H9 (cell line): ENCODE results near the gene GPR161. TPM values are rescaled to one million over a fixed set of nuclear protein-coding genes. Genes with fewer than 3 reads are reported as not detected.

Source experiments
- DNase-seq: peaks from one replicate; pipeline ENCODE4 v3.0.0-alpha.2; 2017
- H2AFZ ChIP-seq: one replicate; pipeline ENCODE4 v1.6.1; 2013; ENCODE audit warnings: mild to moderate bottlenecking, low read length, control low read depth, moderate library complexity
- H2AK5ac ChIP-seq: 2 replicates; pipeline ENCODE4 v1.6.1; 2013; ENCODE audit warnings: low read length, control low read depth, mixed read lengths; ENCODE audit not compliant: insufficient read length
- H2BK120ac ChIP-seq: one replicate; pipeline ENCODE4 v1.6.1; 2013; ENCODE audit warnings: low read depth, mild to moderate bottlenecking, low read length, control low read depth, inconsistent platforms; ENCODE audit not compliant: poor library complexity, severe bottlenecking
- H2BK12ac ChIP-seq: 2 replicates; pipeline ENCODE4 v1.6.1; 2013; ENCODE audit warnings: low read length, control low read depth, mixed read lengths, low read depth; ENCODE audit not compliant: insufficient read length
- H2BK15ac ChIP-seq: 2 replicates; pipeline ENCODE4 v1.6.1; 2013; ENCODE audit warnings: low read depth, low read length, control low read depth
- H2BK20ac ChIP-seq: one replicate; pipeline ENCODE4 v1.6.1; 2013; ENCODE audit warnings: low read depth, mild to moderate bottlenecking, low read length, control low read depth, inconsistent platforms; ENCODE audit not compliant: poor library complexity, severe bottlenecking
- H2BK5ac ChIP-seq: 2 replicates; pipeline ENCODE4 v1.6.1; 2013; ENCODE audit warnings: low read length, control low read depth, mixed read lengths; ENCODE audit not compliant: insufficient read length
- H3K14ac ChIP-seq: 2 replicates; pipeline ENCODE4 v1.6.1; 2013; ENCODE audit warnings: low read length, control low read depth; ENCODE audit not compliant: insufficient read depth
- H3K18ac ChIP-seq: 2 replicates; pipeline ENCODE4 v1.6.1; 2013; ENCODE audit warnings: low read depth, mild to moderate bottlenecking, mixed read lengths, low read length, control low read depth; ENCODE audit not compliant: insufficient read length
- H3K23ac ChIP-seq: 2 replicates; pipeline ENCODE4 v1.6.1; 2013; ENCODE audit warnings: low read length, control low read depth, mixed read lengths, low read depth; ENCODE audit not compliant: insufficient read length
- H3K23me2 ChIP-seq: 2 replicates; pipeline ENCODE4 v1.6.1; 2013; ENCODE audit warnings: low read depth, mild to moderate bottlenecking, mixed read lengths, low read length, control low read depth; ENCODE audit not compliant: insufficient read length, poor library complexity, severe bottlenecking
- H3K27ac ChIP-seq: 2 replicates; pipeline ENCODE4 v1.5.1; 2013; ENCODE audit warnings: low read length, control low read depth, mixed read lengths, low read depth; ENCODE audit not compliant: insufficient read length
- H3K27me3 ChIP-seq: 2 replicates; pipeline ENCODE4 v1.6.1; 2013; ENCODE audit warnings: low read length, control low read depth, inconsistent platforms; ENCODE audit not compliant: insufficient read depth
- H3K4ac ChIP-seq: 2 replicates; pipeline ENCODE4 v1.6.1; 2013; ENCODE audit warnings: low read depth, mild to moderate bottlenecking, control low read depth, inconsistent platforms, low read length, moderate library complexity
- H3K4me1 ChIP-seq: 2 replicates; pipeline ENCODE4 v1.6.1; 2013; ENCODE audit warnings: low read length, control low read depth, inconsistent platforms; ENCODE audit not compliant: insufficient read depth
- H3K4me2 ChIP-seq: 2 replicates; pipeline ENCODE4 v1.6.1; 2013; ENCODE audit warnings: low read length, control low read depth, mixed read lengths; ENCODE audit not compliant: insufficient read length, insufficient read depth
- H3K56ac ChIP-seq: 2 replicates; pipeline ENCODE4 v1.6.1; 2013; ENCODE audit warnings: low read depth, mild to moderate bottlenecking, mixed read lengths, low read length, control low read depth; ENCODE audit not compliant: insufficient read length
- H3K79me1 ChIP-seq: 2 replicates; pipeline ENCODE4 v1.6.1; 2013; ENCODE audit warnings: low read depth, mild to moderate bottlenecking, moderate library complexity, low read length, control low read depth, inconsistent platforms; ENCODE audit not compliant: insufficient read depth, poor library complexity, severe bottlenecking
- H3K79me2 ChIP-seq: 2 replicates; pipeline ENCODE4 v1.6.1; 2013; ENCODE audit warnings: low read length, control low read depth, inconsistent platforms; ENCODE audit not compliant: insufficient read depth
- H3K9ac ChIP-seq: 2 replicates; pipeline ENCODE4 v1.6.1; 2013; ENCODE audit warnings: low read length, control low read depth, mixed read lengths; ENCODE audit not compliant: insufficient read length; ENCODE audit errors: extremely low read depth
- H3K9me3 ChIP-seq: one replicate; pipeline ENCODE4 v1.6.1; 2013; ENCODE audit warnings: low read depth, low read length, inconsistent platforms; ENCODE audit not compliant: control insufficient read depth
- H3T11ph ChIP-seq: one replicate; pipeline ENCODE4 v1.6.1; 2013; ENCODE audit warnings: mild to moderate bottlenecking, low read length, control low read depth, inconsistent platforms
- H4K20me1 ChIP-seq: one replicate; pipeline ENCODE4 v1.6.1; 2013; ENCODE audit not compliant: control insufficient read depth, insufficient read length, insufficient read depth
- H4K5ac ChIP-seq: 2 replicates; pipeline ENCODE4 v1.6.1; 2013; ENCODE audit warnings: low read depth, mild to moderate bottlenecking, mixed read lengths, low read length, control low read depth; ENCODE audit not compliant: insufficient read length
- H4K8ac ChIP-seq: replicated peaks from 2 replicates; pipeline ENCODE4 v1.6.1; 2013; ENCODE audit warnings: low read length, control low read depth, mixed read lengths, low read depth; ENCODE audit not compliant: insufficient read length
- H4K91ac ChIP-seq: 2 replicates; pipeline ENCODE4 v1.6.1; 2013; ENCODE audit warnings: low read depth, mild to moderate bottlenecking, moderate library complexity, mixed read lengths, low read length, control low read depth; ENCODE audit not compliant: insufficient read length
- H3K27ac Mint-ChIP-seq, 3 experiments: 2 replicates in 2 of 3; 3 replicates in 1 of 3; pipeline ENCODE4 v1.8.0; 2020 to 2021; ENCODE audit warnings: mixed read lengths in 3 of 3, mild to moderate bottlenecking in 1 of 3, moderate library complexity in 1 of 3
- H3K27me3 Mint-ChIP-seq: 2 replicates; pipeline ENCODE4 v1.8.0; 2021; ENCODE audit warnings: low read depth, mild to moderate bottlenecking, moderate library complexity, mixed read lengths
- H3K36me3 Mint-ChIP-seq, 3 experiments: 2 replicates in 2 of 3; 3 replicates in 1 of 3; pipeline ENCODE4 v1.8.0; 2020 to 2021; ENCODE audit warnings: low read depth in 3 of 3, mixed read lengths in 3 of 3; ENCODE audit not compliant: insufficient read depth in 1 of 3
- H3K4me1 Mint-ChIP-seq, 2 experiments: 2 replicates each; pipeline ENCODE4 v1.8.0; 2020; ENCODE audit warnings: mixed read lengths in 2 of 2
- H3K4me3 Mint-ChIP-seq, 2 experiments: 2 replicates in 1 of 2; 3 replicates in 1 of 2; pipeline ENCODE4 v1.8.0; 2020 to 2021; ENCODE audit warnings: mild to moderate bottlenecking in 2 of 2, mixed read lengths in 2 of 2, moderate library complexity in 1 of 2
- H3K9me3 Mint-ChIP-seq, 2 experiments: 2 replicates in 1 of 2; 3 replicates in 1 of 2; pipeline ENCODE4 v1.8.0; 2020; ENCODE audit warnings: mild to moderate bottlenecking in 2 of 2, mixed read lengths in 2 of 2, moderate library complexity in 1 of 2
- CTCF ChIP-seq: fragments of 200-600 bp; sonication (generic); conservative IDR thresholded peaks from 3 replicates; pipeline ENCODE4 v1.8.0; 2021; ENCODE audit warnings: antibody characterized with exemption, mild to moderate bottlenecking
- WGBS: extraction: QIAGEN DNeasy Blood & Tissue Kit; methylation state at CpG from one replicate; pipeline ENCODE4 v1.1.7; 2013; ENCODE audit warnings: missing lambda C conversion rate, low lambda C conversion rate, mixed read lengths; ENCODE audit not compliant: insufficient read length; ENCODE audit errors: extremely low coverage; 5-methylcytosine and 5-hydroxymethylcytosine counted together
- total RNA-seq: library from RNA; stranded (reverse); gene quantifications from 2 replicates; pipeline ENCODE4 v1.2.1, GENCODE V29; 2021

The GPR161 gene
- total RNA-seq, 1 experiment from 2014 or later, result 10.6 TPM

- H3K18ac ChIP-seq, result no peak overlapping the region
- no peaks in the 10 kb centered on the region for H3K9me3 ChIP-seq
- H3K4me1 ChIP-seq, result no peaks in the 10 kb centered on the region
- H3K4ac ChIP-seq, result no peak overlapping the region
- no peak overlapping the region for H4K8ac ChIP-seq
- H4K91ac ChIP-seq, result no peak overlapping the region
- H3K4me2 ChIP-seq, result no peak overlapping the region
- no peak overlapping the region for H3K9ac ChIP-seq
- Mint-ChIP-seq H3K9me3 (peaks cover 0 to 4% of the 10 kb centered on the region in 2 experiments; a peak in 1 of 5 replicates), H3K4me3 (no peak overlapping the region), H3K27me3 (no peaks in the 10 kb centered on the region), H3K4me1 (no peaks in the 10 kb centered on the region), H3K36me3 (peaks cover 0 to 10% (median 3%) of the 10 kb centered on the region in 3 experiments; a peak in 5 of 7 replicates), H3K27ac (peak overlapping the region in 1 of 3 experiments; percentile 48; a peak in 1 of 7 replicates)
- no peaks in the 10 kb centered on the region for H3K79me2 ChIP-seq
- H3K23me2 ChIP-seq, result no peaks in the 10 kb centered on the region
- H3K27ac ChIP-seq, result no peak overlapping the region
- no peak overlapping the region for H3K14ac ChIP-seq
- H2BK20ac ChIP-seq, result no peak overlapping the region
- H3K23ac ChIP-seq, result no peak overlapping the region
- H2AK5ac ChIP-seq, result no peak overlapping the region
- no peak for DNase-seq
- no peak overlapping the region for H2BK12ac ChIP-seq
- WGBS, result no CpG with 5 or more reads among the region's 3 CpGs
- no peak overlapping the region for H2BK15ac ChIP-seq
- TF ChIP-seq CTCF, result no peak
- no peak overlapping the region for H3T11ph ChIP-seq
- H3K27me3 ChIP-seq, result no peaks in the 10 kb centered on the region
- H4K5ac ChIP-seq, result no peak overlapping the region
- no peak overlapping the region for H2BK5ac ChIP-seq
- no peak overlapping the region for H3K56ac ChIP-seq
- no peaks in the 10 kb centered on the region for H4K20me1 ChIP-seq
- no peaks in the 10 kb centered on the region for H3K79me1 ChIP-seq
- H2AFZ ChIP-seq, result no peak overlapping the region
- H2BK120ac ChIP-seq, result no peak overlapping the region
These were observed 82.6 kb downstream of the GPR161 start for GRCh38 chr1:168054117-168054516.
